ENCODE results near the gene GRIK1.

GRIK1 gene

DNA sequence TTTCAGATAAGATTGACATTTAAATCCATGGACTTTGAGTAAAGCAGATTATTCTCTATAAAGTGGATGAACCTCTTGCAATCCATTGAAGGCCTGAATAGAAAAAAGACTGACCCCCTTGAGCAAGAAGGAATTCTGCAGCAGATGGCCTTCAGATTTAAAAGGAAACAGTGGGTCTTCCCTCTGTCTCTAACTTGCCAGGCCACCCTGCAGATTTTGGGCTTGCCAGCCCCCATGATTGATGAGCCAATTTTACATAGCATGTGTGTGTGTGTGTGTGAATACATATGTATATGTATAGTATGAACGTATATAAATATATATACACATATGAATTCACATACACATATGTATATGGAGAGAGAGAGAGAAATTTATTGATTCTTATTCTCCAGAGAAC lies 113.4 kb downstream of the GRIK1 start:
- H3K4me1 Mint-ChIP-seq = no peaks in the 10 kb centered on the region
- no peak overlapping the region for H3K4me3 Mint-ChIP-seq
- DNase-seq (ENCODE audit: low spot score in 2 of 2) (no peak), ATAC-seq (no peak)
- peaks cover 3% of the 10 kb centered on the region for H3K9me3 Mint-ChIP-seq
- H3K36me3 Mint-ChIP-seq = no peaks in the 10 kb centered on the region
- H3K27ac Mint-ChIP-seq = no peak overlapping the region

DNA sequence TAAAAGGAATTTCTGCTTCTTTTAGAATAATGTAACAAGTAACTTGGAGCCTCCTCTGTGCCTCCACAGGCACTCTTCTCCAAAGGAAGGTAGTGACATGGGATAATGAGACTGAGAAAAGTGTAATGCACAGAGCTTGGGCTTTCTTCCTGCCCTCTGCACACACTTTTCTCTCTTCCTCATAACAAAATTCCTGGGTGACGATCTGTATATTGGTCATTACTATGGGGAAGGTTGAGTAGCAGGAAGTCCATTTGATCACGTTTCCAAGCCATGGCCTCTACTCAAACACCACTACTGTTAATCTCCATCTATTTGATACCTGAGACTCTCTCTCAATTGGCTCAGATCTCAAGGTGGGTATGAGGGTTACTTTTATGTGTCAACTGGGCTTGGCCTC lies 113.9 kb downstream of the GRIK1 start:
- Mint-ChIP-seq H3K36me3 (no peaks in the 10 kb centered on the region), H3K27ac (no peak overlapping the region), H3K4me1 (no peaks in the 10 kb centered on the region), H3K9me3 (peaks cover 3% of the 10 kb centered on the region), H3K4me3 (no peak overlapping the region)
- DNase-seq (ENCODE audit: low spot score in 2 of 2) = no peak
- no peak for ATAC-seq

- H3K4me3 Mint-ChIP-seq = no peak overlapping the region
- peaks cover 3% of the 10 kb centered on the region for H3K9me3 Mint-ChIP-seq
- no peaks in the 10 kb centered on the region for H3K36me3 Mint-ChIP-seq
- H3K27ac Mint-ChIP-seq = no peak overlapping the region
- ATAC-seq (no peak), DNase-seq (ENCODE audit: low spot score in 2 of 2) (no peak)
- no peaks in the 10 kb centered on the region for H3K4me1 Mint-ChIP-seq
Observed at GRCh38 chr21:29825345-29825744, 114.5 kb downstream of the GRIK1 start.

DNA sequence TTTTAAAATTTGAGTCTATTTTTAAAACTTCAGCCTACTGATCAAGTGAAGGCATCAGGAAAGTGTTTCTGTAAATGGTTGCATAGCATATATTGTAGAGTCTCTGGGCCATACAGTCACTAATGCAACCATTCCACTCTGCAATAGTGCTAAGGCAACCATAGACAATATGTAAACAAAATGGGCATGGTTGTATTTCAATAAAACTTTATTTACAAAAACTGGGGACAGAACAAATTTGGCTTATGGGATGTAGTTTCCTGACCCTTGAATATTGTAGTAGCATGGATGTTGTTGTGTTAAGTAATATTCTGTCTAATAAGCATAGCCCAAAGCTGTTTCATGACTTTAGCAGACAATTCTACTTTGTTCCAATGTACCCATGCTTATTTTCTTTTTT lies 117.7 kb downstream of the GRIK1 start:
- Mint-ChIP-seq H3K36me3 (no peaks in the 10 kb centered on the region), H3K9me3 (peaks cover 4% of the 10 kb centered on the region), H3K4me1 (no peaks in the 10 kb centered on the region), H3K4me3 (no peak overlapping the region), H3K27ac (no peak overlapping the region)
- DNase-seq (ENCODE audit: low spot score in 2 of 2) = no peak
- no peak for ATAC-seq

DNA sequence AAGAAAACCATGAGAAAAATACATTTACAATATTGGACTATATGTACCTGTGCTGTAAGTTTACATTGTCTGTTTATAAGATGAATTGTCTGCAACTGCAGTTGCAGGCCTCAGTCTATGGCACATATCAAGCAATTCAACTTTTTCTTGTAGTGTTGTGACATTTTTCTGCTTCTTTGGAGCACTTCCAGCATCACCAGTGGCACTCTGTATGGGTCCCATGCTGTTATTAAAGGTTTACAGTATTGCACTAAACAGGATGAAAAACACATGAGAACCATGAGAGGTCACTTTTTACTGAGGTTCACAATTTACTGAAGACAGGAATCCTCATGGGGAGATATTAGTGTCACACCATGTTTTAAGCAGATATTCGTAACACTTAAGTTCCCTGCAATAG lies 118.6 kb downstream of the GRIK1 start:
- no peaks in the 10 kb centered on the region for H3K36me3 Mint-ChIP-seq
- no peak overlapping the region for H3K27ac Mint-ChIP-seq
- H3K4me1 Mint-ChIP-seq = no peaks in the 10 kb centered on the region
- H3K9me3 Mint-ChIP-seq = peaks cover 6% of the 10 kb centered on the region
- ATAC-seq (no peak), DNase-seq (ENCODE audit: low spot score in 2 of 2) (no peak)
- H3K4me3 Mint-ChIP-seq = no peak overlapping the region

DNA sequence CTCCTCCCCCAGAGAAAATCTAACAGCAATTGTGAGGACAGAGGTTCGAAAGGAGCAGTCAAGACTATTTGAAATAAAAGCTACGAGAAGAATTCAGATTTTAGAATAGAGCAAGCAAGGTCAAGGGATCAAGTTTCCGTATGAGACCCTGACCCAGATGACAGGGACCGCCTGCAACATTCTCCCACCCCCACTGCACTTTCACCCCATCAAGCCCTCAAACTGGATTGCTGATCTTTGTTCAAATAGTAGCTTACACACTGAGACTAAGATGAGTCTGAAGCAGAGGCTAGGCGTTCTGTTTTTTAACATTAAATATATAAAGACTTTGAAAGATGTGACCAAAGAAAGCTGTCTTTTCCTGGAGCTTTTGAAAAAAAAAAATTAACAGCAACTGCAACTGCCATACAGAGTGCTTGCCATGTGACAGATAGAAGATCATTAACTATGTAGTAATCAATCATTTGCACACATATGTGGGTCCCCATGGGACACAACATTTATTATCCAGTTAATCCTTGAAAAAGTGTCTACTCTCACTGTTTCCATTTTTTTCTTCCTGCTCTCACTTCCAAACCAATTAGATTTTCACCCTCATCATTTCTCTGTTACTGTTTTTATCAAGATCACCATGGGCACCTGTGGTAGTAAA lies 120.0 kb downstream of the GRIK1 start:
- H3K4me1 Mint-ChIP-seq = no peaks in the 10 kb centered on the region

GRCh38 chr21:29818383-29818921 lies 121.3 kb downstream of the GRIK1 start:
- H3K36me3 Mint-ChIP-seq = no peaks in the 10 kb centered on the region
- H3K9me3 Mint-ChIP-seq = peaks cover 6% of the 10 kb centered on the region
- ATAC-seq = no peak

More for the DNA sequence above, 120.0 kb downstream of the GRIK1 start:
- Mint-ChIP-seq H3K4me3 (no peak overlapping the region), H3K9me3 (peaks cover 6% of the 10 kb centered on the region), H3K36me3 (no peaks in the 10 kb centered on the region), H3K27ac (no peak overlapping the region)
- ATAC-seq (no peak), DNase-seq (ENCODE audit: low spot score in 2 of 2) (no peak)

DNA sequence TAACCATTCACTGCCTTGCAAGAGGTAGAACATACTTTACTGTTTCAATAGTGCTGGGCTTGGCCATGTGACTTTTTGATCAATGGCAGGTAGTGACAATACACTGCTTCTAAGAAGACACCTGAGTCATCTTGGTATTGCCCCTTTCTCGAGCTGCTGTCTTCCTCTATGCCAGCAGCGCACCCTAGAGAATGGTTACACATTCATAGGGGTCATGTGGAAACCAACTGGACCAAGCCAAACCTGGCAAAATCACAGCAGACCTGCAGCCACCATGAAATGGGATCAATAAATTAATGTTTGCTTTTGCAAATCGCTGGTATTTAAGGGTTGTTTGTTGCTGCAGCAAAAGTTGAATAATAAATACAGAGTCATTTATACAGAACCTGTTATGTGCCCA lies 122.3 kb downstream of the GRIK1 start:
- H3K27ac Mint-ChIP-seq = no peak overlapping the region
- peaks cover 6% of the 10 kb centered on the region for H3K9me3 Mint-ChIP-seq
- H3K4me1 Mint-ChIP-seq = no peaks in the 10 kb centered on the region
- no peak overlapping the region for H3K4me3 Mint-ChIP-seq
- H3K36me3 Mint-ChIP-seq = no peaks in the 10 kb centered on the region
- no peak for DNase-seq (ENCODE audit: low spot score in 2 of 2)
- ATAC-seq = no peak

More at GRCh38 chr21:29818383-29818921, 121.3 kb downstream of the GRIK1 start:
- Mint-ChIP-seq H3K4me1 (no peaks in the 10 kb centered on the region), H3K27ac (no peak overlapping the region), H3K4me3 (no peak overlapping the region)
- no peak for DNase-seq (ENCODE audit: low spot score in 2 of 2)

DNA sequence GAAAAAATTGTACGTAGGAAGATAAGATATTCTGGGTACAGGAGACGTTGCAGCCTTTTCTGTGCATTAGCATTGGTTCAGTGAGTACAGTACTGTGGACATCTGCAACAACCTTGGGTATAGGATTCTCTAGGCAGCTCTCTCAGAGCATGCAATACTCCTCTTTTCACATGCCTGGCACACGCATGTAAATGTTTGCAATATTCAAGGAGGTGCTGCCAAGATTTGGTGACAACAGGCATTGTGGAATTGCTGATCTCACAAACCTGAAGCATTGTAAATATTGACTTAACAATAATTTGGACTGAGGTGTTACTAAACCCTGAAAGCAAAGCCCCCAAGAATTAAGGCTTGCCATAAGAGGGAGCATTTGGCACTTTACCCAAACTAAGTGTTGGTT lies 126.8 kb downstream of the GRIK1 start:
- Mint-ChIP-seq H3K9me3 (peaks cover 6% of the 10 kb centered on the region), H3K27ac (no peak overlapping the region), H3K36me3 (no peaks in the 10 kb centered on the region), H3K4me3 (no peak overlapping the region), H3K4me1 (no peaks in the 10 kb centered on the region)
- ATAC-seq = no peak
- DNase-seq (ENCODE audit: low spot score in 2 of 2) = no peak

DNA sequence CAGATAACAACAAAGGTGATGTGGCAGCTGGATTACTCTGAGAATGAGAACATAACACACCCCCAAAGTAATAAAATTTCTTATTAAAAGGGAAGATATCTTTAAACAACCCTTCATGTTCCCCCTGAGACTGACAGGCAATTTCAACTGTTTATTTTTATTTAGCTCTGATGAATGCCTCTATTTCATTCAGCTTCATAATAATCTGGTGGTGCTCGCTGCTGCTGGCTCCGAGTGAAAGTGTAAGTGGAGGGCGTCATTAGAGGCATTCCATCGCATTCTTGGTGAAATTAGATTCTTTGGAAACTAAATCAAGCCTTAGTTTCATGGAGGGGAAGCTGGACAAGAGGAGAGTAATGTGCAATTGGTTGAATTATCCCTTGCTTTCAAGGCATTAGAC lies 128.9 kb downstream of the GRIK1 start:
- no peak for ATAC-seq
- peaks cover 4% of the 10 kb centered on the region for H3K9me3 Mint-ChIP-seq
- no peaks in the 10 kb centered on the region for H3K36me3 Mint-ChIP-seq
- DNase-seq (ENCODE audit: low spot score in 2 of 2) = no peak
- no peak overlapping the region for H3K4me3 Mint-ChIP-seq
- H3K4me1 Mint-ChIP-seq = no peaks in the 10 kb centered on the region
- H3K27ac Mint-ChIP-seq = no peak overlapping the region

DNA sequence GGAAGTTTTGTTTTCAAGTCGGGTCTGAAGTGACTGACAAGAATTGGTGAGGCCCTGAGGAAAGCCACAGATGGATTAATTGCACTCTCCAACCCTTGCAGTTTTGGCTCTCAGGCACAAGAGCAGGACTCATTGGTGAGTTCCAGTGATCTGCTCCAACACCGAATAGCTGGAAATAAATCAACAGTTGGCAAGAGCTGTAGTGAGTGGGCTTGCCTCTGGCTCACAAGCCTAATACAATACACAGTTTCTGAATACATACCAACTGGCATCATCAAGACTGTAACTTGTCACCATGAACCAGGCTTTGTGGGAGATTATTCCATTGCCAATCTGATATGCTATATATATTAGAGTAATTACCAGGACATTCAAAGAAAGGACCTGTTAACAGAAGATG lies 131.6 kb downstream of the GRIK1 start:
- Mint-ChIP-seq H3K36me3 (no peaks in the 10 kb centered on the region), H3K4me3 (no peak overlapping the region), H3K27ac (no peak overlapping the region), H3K9me3 (peaks cover 4% of the 10 kb centered on the region), H3K4me1 (no peaks in the 10 kb centered on the region)
- ATAC-seq = no peak
- DNase-seq (ENCODE audit: low spot score in 2 of 2) = no peak

- no peak for DNase-seq (ENCODE audit: low spot score in 2 of 2)
- Mint-ChIP-seq H3K4me1 (no peaks in the 10 kb centered on the region), H3K4me3 (no peak overlapping the region), H3K36me3 (no peaks in the 10 kb centered on the region), H3K27ac (no peak overlapping the region), H3K9me3 (peaks cover 5% of the 10 kb centered on the region)
- ATAC-seq = no peak
Observed at GRCh38 chr21:29805105-29805504, 134.7 kb downstream of the GRIK1 start.

DNA sequence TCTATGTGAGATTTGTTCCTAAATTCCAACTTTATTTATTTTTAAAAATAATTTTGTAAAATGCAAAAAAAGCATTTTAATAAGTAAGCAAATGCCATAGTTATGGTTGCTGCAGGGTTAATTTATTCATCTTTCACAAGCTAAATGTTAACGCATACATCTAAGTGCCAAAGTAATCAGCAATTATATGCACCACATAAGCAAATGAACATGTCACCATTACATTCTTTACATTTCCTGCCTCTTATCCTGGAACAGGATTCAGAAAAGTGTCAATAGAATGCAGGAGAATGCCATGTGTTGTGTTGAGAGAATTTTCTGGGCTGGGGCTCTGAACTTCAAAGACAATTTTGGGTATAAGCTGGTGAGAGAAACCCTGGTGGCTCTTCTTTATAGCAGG lies 136.6 kb downstream of the GRIK1 start:
- no peak overlapping the region for H3K4me3 Mint-ChIP-seq
- H3K4me1 Mint-ChIP-seq = no peaks in the 10 kb centered on the region
- ATAC-seq (no peak), DNase-seq (ENCODE audit: low spot score in 2 of 2) (no peak)
- no peak overlapping the region for H3K27ac Mint-ChIP-seq
- no peaks in the 10 kb centered on the region for H3K36me3 Mint-ChIP-seq
- H3K9me3 Mint-ChIP-seq = peaks cover 5% of the 10 kb centered on the region

GRCh38 chr21:29801122-29801521 lies 138.7 kb downstream of the GRIK1 start:
- Mint-ChIP-seq H3K4me3 (no peak overlapping the region), H3K27ac (no peak overlapping the region), H3K36me3 (no peaks in the 10 kb centered on the region), H3K4me1 (no peaks in the 10 kb centered on the region), H3K9me3 (peaks cover 5% of the 10 kb centered on the region)
- ATAC-seq = no peak
- DNase-seq (ENCODE audit: low spot score in 2 of 2) = no peak

DNA sequence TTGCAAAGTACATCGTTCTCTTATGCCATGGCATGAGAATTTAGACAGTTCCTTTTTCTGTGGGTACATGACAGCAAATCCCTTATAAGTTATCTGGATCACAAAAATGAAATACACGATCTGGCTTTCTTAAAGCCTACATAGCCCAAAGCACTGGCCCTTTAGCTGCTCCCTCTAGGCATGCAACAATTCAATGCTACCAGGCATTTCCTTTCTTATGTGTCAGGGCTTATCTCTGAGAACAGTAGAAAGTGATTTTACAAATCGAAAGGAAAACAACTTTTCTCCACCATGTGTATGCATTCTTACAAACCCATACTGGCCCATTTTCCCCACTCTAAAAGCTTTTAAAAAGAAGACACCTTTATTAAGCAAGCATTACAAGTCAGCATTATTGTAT lies 139.7 kb downstream of the GRIK1 start:
- ATAC-seq (no peak), DNase-seq (ENCODE audit: low spot score in 2 of 2) (no peak)
- Mint-ChIP-seq H3K4me3 (no peak overlapping the region), H3K4me1 (no peaks in the 10 kb centered on the region), H3K9me3 (peaks cover 5% of the 10 kb centered on the region), H3K27ac (no peak overlapping the region), H3K36me3 (no peaks in the 10 kb centered on the region)

GRCh38 chr21:29798840-29799239 lies 141.0 kb downstream of the GRIK1 start:
- Mint-ChIP-seq H3K9me3 (peaks cover 5% of the 10 kb centered on the region), H3K4me3 (no peak overlapping the region), H3K27ac (no peak overlapping the region), H3K36me3 (no peaks in the 10 kb centered on the region), H3K4me1 (no peaks in the 10 kb centered on the region)
- DNase-seq (ENCODE audit: low spot score in 2 of 2) = no peak
- no peak for ATAC-seq

DNA sequence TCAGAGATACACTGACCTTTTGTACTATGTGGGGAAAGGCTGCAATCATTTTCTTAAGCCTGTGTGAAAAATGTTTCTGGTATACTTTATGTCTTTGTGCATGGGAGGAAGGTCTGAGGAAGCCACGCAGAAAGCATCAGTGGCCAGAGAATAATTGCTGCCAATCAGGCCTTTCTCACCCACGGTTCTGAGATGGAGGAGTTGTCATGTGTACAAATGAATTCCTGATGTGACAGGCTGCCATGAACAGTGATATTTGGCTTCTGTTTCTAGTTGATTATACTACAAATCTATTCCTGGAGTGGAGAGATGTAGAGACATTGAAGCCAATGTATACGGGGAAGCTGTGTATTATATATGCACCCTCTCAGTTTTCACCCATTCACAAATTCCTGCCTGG lies 142.6 kb downstream of the GRIK1 start:
- no peaks in the 10 kb centered on the region for H3K4me1 Mint-ChIP-seq
- no peak overlapping the region for H3K4me3 Mint-ChIP-seq
- DNase-seq (ENCODE audit: low spot score in 2 of 2) = no peak
- no peaks in the 10 kb centered on the region for H3K9me3 Mint-ChIP-seq
- no peak overlapping the region for H3K27ac Mint-ChIP-seq
- no peak for ATAC-seq
- no peaks in the 10 kb centered on the region for H3K36me3 Mint-ChIP-seq
